Natural killer cell (primary cell): ENCODE results near the gene SORCS1. TPM values are rescaled to one million over a fixed set of nuclear protein-coding genes. Genes with fewer than 3 reads are reported as not detected.

Experiments used
- ATAC-seq, 3 donors: fragments of 150-1000 bp in 2 of 3; fragments of 200-7000 bp in 1 of 3; cut with Tn5 transposase; 1 replicate in 1 of 3; 2 replicates in 2 of 3; pipeline ENCODE4 v1.10.0; 2021; ENCODE audit warnings: mild to moderate bottlenecking in 2 of 3, moderate library complexity in 2 of 3
- DNase-seq, 2 donors: peaks; one replicate each; pipeline versions ENCODE4 v3.0.0 to v3.0.0-alpha.2; 2013 to 2021; ENCODE audit warnings: mixed read lengths in 1 of 2
- H3K27ac ChIP-seq: one replicate; pipeline ENCODE4 v1.5.1; 2013; ENCODE audit warnings: mild to moderate bottlenecking, low read length
- H3K27me3 ChIP-seq: one replicate; pipeline ENCODE4 v1.6.1; 2013; ENCODE audit warnings: low read length; ENCODE audit not compliant: control insufficient read depth, insufficient read depth
- H3K36me3 ChIP-seq: one replicate; pipeline ENCODE4 v1.6.1; 2013; ENCODE audit warnings: low read length; ENCODE audit not compliant: control insufficient read depth, insufficient read depth
- H3K4me1 ChIP-seq: one replicate; pipeline ENCODE4 v1.6.1; 2013; ENCODE audit warnings: low read length; ENCODE audit not compliant: control insufficient read depth, insufficient read depth
- H3K4me3 ChIP-seq: one replicate; pipeline ENCODE4 v1.5.1; 2013; ENCODE audit warnings: low read length
- H3K9me3 ChIP-seq: one replicate; pipeline ENCODE4 v1.6.1; 2013; ENCODE audit warnings: low read length; ENCODE audit not compliant: control insufficient read depth, insufficient read depth
- H3K27ac Mint-ChIP-seq, 2 donors: one replicate each; pipeline ENCODE4 v1.8.0; 2022; ENCODE audit warnings: mild to moderate bottlenecking in 2 of 2, mixed read lengths in 2 of 2, moderate library complexity in 1 of 2
- H3K27me3 Mint-ChIP-seq, 2 donors: one replicate each; pipeline ENCODE4 v1.8.0; 2022; ENCODE audit warnings: low read depth in 2 of 2, mixed read lengths in 2 of 2
- H3K36me3 Mint-ChIP-seq: one replicate; pipeline ENCODE4 v1.8.0; 2022; ENCODE audit warnings: mixed read lengths
- H3K4me1 Mint-ChIP-seq, 2 donors: one replicate each; pipeline ENCODE4 v1.8.0; 2022; ENCODE audit warnings: mixed read lengths in 2 of 2
- H3K4me3 Mint-ChIP-seq: one replicate; pipeline ENCODE4 v1.8.0; 2022; ENCODE audit warnings: mild to moderate bottlenecking, moderate library complexity, mixed read lengths
- H3K9me3 Mint-ChIP-seq, 2 donors: one replicate each; pipeline ENCODE4 v1.8.0; 2022; ENCODE audit warnings: mixed read lengths in 2 of 2
- CTCF ChIP-seq: fragments of 200-600 bp; IDR thresholded peaks from one replicate; pipeline ENCODE4 v1.8.0; 2022; ENCODE audit warnings: antibody characterized with exemption
- WGBS: methylation state at CpG from one replicate; pipeline ENCODE4 v1.1.7; 2013; ENCODE audit warnings: missing lambda C conversion rate; ENCODE audit not compliant: insufficient coverage; 5-methylcytosine and 5-hydroxymethylcytosine counted together
- intact Hi-C: fragments of 100-400 bp; cut with micrococcal nuclease; formaldehyde crosslinking; loops from one replicate; pipeline ENCODE4 v1.14.2; 2022
- total RNA-seq, 4 donors: library from RNA; stranded (reverse); fragments of 120-200 nt in 1 of 4; gene quantifications; one replicate each; pipeline versions ENCODE4 v1.2.3 to v1.2.4, GENCODE V29; 2013 to 2022

SORCS1 gene
- total RNA-seq, 3 donors from 2014 or later (not counting 1 experiment from before 2014, with no cell fraction given) = not detected

DNA sequence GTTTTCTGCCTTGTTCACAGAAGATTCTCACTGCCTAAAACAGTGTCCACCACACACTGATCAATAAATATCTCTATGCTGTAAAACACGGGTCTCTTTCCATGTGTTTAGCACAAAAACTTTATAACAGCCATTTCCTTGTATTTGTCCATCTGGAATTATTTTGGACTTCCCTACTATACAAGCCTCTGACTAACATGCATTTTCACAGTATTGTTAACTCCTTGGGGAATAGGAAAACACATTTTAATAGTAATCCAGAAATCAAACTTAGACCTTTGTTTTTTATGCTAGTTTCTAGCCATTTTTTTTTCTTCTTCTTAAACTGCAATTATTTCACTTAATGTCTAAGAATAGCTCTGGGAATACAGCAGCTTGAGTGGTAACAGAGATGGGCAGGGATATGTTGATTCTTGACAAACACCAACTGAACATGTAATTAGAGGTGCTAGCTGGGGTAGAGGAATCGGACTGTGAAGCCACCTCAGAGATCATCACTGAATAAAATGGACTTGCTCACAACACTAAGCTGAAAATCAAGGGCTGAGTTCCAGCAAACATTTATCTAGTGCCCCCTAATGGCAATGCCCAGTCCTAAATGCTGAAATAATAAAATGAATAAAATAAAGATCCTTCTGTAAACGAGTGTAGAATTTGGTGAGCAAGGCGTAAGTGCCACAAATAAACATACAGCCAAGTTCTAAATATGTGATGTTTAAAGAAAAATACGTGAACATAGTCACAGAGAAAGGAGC lies 593.1 kb downstream of the SORCS1 start:
- Histone ChIP-seq H3K27ac (no peak overlapping the region), H3K9me3 (no peaks in the 10 kb centered on the region), H3K27me3 (no peaks in the 10 kb centered on the region), H3K4me3 (no peak overlapping the region), H3K36me3 (no peaks in the 10 kb centered on the region), H3K4me1 (no peaks in the 10 kb centered on the region)
- intact Hi-C loops = no loop called here
- Mint-ChIP-seq H3K27ac (no peak overlapping the region), H3K36me3 (no peaks in the 10 kb centered on the region), H3K27me3 (no peaks in the 10 kb centered on the region), H3K4me1 (no peaks in the 10 kb centered on the region), H3K9me3 (peaks cover 0 to 4% of the 10 kb centered on the region in 2 donors), H3K4me3 (no peak overlapping the region)
- no peak for DNase-seq
- 60% methylated on average over 5 of the region's 5 CpGs for WGBS
- no peak for TF ChIP-seq CTCF
- ATAC-seq = no peak

- DNase-seq = no peak
- no peak overlapping the region for H3K27ac ChIP-seq
- no peaks in the 10 kb centered on the region for H3K27me3 ChIP-seq
- Mint-ChIP-seq H3K4me1 (no peaks in the 10 kb centered on the region), H3K27ac (no peak overlapping the region), H3K27me3 (no peaks in the 10 kb centered on the region), H3K9me3 (no peaks in the 10 kb centered on the region), H3K4me3 (no peak overlapping the region), H3K36me3 (no peaks in the 10 kb centered on the region)
- intact Hi-C loops = no loop called here
- 98% methylated on average over 4 of the region's 5 CpGs for WGBS
- no peak for ATAC-seq
- no peak for TF ChIP-seq CTCF
- H3K36me3 ChIP-seq = no peaks in the 10 kb centered on the region
- no peak overlapping the region for H3K4me3 ChIP-seq
- no peaks in the 10 kb centered on the region for H3K9me3 ChIP-seq
- H3K4me1 ChIP-seq = no peaks in the 10 kb centered on the region
Observed at GRCh38 chr10:106570268-106570667, 594.2 kb downstream of the SORCS1 start.

DNA sequence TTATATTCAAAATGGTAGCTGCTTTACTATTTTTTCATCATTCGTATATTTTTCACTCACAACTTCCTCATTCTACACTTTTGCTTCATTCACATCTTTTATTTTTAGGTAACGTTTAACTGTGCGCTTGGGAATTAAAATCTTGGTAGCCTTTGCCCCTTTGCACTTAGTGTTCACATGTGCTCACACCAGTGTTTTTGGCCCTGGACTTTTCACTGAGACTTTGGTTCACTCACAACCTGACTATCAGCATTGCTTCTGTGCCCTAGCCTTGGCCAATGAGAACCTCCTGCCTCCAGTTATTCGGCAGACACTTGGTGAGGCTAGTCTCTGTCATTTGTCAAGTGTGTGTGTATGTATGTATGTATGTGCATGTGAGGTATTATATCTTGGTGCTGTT lies 596.9 kb downstream of the SORCS1 start:
- Mint-ChIP-seq H3K27me3 (no peaks in the 10 kb centered on the region), H3K4me3 (no peak overlapping the region), H3K27ac (no peak overlapping the region), H3K36me3 (no peaks in the 10 kb centered on the region), H3K9me3 (peaks cover 0 to 4% of the 10 kb centered on the region in 2 donors), H3K4me1 (no peaks in the 10 kb centered on the region)
- no peaks in the 10 kb centered on the region for H3K27me3 ChIP-seq
- intact Hi-C loops = no loop called here
- ATAC-seq (no peak), DNase-seq (no peak)
- no peak for TF ChIP-seq CTCF
- H3K36me3 ChIP-seq = no peaks in the 10 kb centered on the region
- no peaks in the 10 kb centered on the region for H3K9me3 ChIP-seq
- H3K27ac ChIP-seq = no peak overlapping the region
- H3K4me1 ChIP-seq = no peaks in the 10 kb centered on the region
- WGBS = 86% methylated on average over 4 of the region's 4 CpGs
- H3K4me3 ChIP-seq = no peak overlapping the region

DNA sequence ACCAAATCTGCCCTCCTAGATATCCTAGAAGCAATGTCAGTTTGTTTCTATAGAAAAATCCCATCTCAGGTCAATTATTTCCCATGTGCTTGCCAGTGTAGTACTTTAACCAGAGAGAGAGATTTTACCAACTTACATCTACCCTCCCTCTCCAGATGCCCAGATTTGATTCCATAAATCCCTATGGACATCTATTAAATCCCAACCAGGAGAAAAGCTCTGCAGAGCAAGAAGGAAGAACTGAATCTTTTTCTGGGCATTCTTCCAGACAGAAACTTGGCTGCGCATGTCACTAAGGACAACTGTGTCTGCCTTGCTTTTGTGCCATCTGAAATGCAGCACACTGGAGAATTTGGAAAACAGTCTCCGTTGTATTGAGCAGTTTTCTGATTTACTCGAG lies 597.6 kb downstream of the SORCS1 start:
- WGBS = 91% methylated on average over 3 of the region's 3 CpGs
- no peaks in the 10 kb centered on the region for H3K36me3 Mint-ChIP-seq
- Histone ChIP-seq H3K36me3 (no peaks in the 10 kb centered on the region), H3K4me1 (no peaks in the 10 kb centered on the region), H3K4me3 (no peak overlapping the region), H3K9me3 (no peaks in the 10 kb centered on the region), H3K27me3 (no peaks in the 10 kb centered on the region), H3K27ac (no peak overlapping the region)
- no peaks in the 10 kb centered on the region for H3K4me1 Mint-ChIP-seq
- no peak for TF ChIP-seq CTCF
- no peak overlapping the region for H3K4me3 Mint-ChIP-seq
- DNase-seq (no peak), ATAC-seq (no peak)
- no peak overlapping the region for H3K27ac Mint-ChIP-seq
- intact Hi-C loops = no loop called here
- H3K9me3 Mint-ChIP-seq = peaks cover 0 to 4% of the 10 kb centered on the region in 2 donors
- no peaks in the 10 kb centered on the region for H3K27me3 Mint-ChIP-seq
